ENCODE measurements around the gene CDC40. TPM values are rescaled to one million over a fixed set of nuclear protein-coding genes. Genes with fewer than 3 reads are reported as not detected.
"Not testable (repeated sequence)": the region's sequence is repeated elsewhere in the genome, so short reads cannot be mapped to it uniquely, and the experiment has no call there.

The CDC40 gene
- polyA plus RNA-seq, 1 of the 3 experiments (the other 2 are of a cell fraction) = 7.4 TPM

GRCh38 chr6:110271732-110272022, 91.5 kb downstream of the CDC40 start:
- H2AFZ ChIP-seq (ENCODE audit: low read depth) = no peak overlapping the region
- 44% methylated on average over 1 of the region's 1 CpG for WGBS (ENCODE audit: low lambda C conversion rate)
- no peak for DNase-seq
- no peak overlapping the region for H3K27ac ChIP-seq (ENCODE audit: low read depth in 2 of 2, low read length in 1 of 2)
- H4K20me1 ChIP-seq (ENCODE audit: insufficient read depth) = no peaks in the 10 kb centered on the region
- no peak overlapping the region for H3K9ac ChIP-seq
- H3K4me3 ChIP-seq (ENCODE audit: low read depth in 2 of 2, low read length in 1 of 2) = no peak overlapping the region
- ChIA-PET POLR2A (no interaction called here), CTCF (no interaction called here)
- TF ChIP-seq TAF1 (IDR thresholded peaks at IDR 0.05; ENCODE audit: borderline replicate concordance, low read depth, low read length) = no peak
- TF ChIP-seq SMC3 (IDR thresholded peaks at IDR 0.05; ENCODE audit: low read depth, low read length) = no peak
- TF ChIP-seq NRF1 (IDR thresholded peaks at IDR 0.05; ENCODE audit: low read depth, low read length) = no peak
- TF ChIP-seq EP300 (IDR thresholded peaks at IDR 0.05; ENCODE audit: borderline replicate concordance in 1 of 2, low read depth in 1 of 2, low read length in 1 of 2) = no peak
- no peak for TF ChIP-seq ZBTB33 (IDR thresholded peaks at IDR 0.05; ENCODE audit: borderline replicate concordance, low read depth)
- no peaks in the 10 kb centered on the region for H3K9me2 ChIP-seq
- no peaks in the 10 kb centered on the region for H3F3A ChIP-seq (replicated peaks; ENCODE audit: insufficient read depth)
- no peaks in the 10 kb centered on the region for H3K79me2 ChIP-seq (ENCODE audit: insufficient read depth)
- no peaks in the 10 kb centered on the region for H3K4me1 ChIP-seq (ENCODE audit: control insufficient read depth in 1 of 2, insufficient read depth in 2 of 2, low read depth in 1 of 2, low read length in 1 of 2)
- H3K27me3 ChIP-seq (ENCODE audit: insufficient read depth) = no peaks in the 10 kb centered on the region; the same call in 1 of the 2 replicates
- no peaks in the 10 kb centered on the region for H3K36me3 ChIP-seq (replicated peaks in 1 of 2; ENCODE audit: control insufficient read depth in 1 of 2, insufficient read depth in 2 of 2, low read length in 1 of 2)
- no peak overlapping the region for H3K4me2 ChIP-seq
- H3K9me3 ChIP-seq = no peaks in the 10 kb centered on the region

- CTCF ChIA-PET; H3K79me2 ChIP-seq (ENCODE audit: insufficient read depth); H4K20me1 ChIP-seq (ENCODE audit: insufficient read depth); H3K4me2 ChIP-seq; H3K27me3 ChIP-seq (ENCODE audit: insufficient read depth); DNase-seq; H3K36me3 ChIP-seq (replicated peaks in 1 of 2; ENCODE audit: control insufficient read depth in 1 of 2, insufficient read depth in 2 of 2, low read length in 1 of 2); H2AFZ ChIP-seq (ENCODE audit: low read depth); H3F3A ChIP-seq (replicated peaks; ENCODE audit: insufficient read depth); H3K27ac ChIP-seq (ENCODE audit: low read depth in 2 of 2, low read length in 1 of 2); H3K9ac ChIP-seq; H3K4me1 ChIP-seq (ENCODE audit: control insufficient read depth in 1 of 2, insufficient read depth in 2 of 2, low read depth in 1 of 2, low read length in 1 of 2); H3K4me3 ChIP-seq (ENCODE audit: low read depth in 2 of 2, low read length in 1 of 2); H3K9me3 ChIP-seq; H3K9me2 ChIP-seq; POLR2A ChIA-PET: not testable (repeated sequence)
These were observed 92.6 kb downstream of the CDC40 start for GRCh38 chr6:110272781-110273180.

GRCh38 chr6:110277100-110277665, 97.0 kb downstream of the CDC40 start:
- Histone ChIP-seq H3F3A (replicated peaks; ENCODE audit: insufficient read depth) (no peaks in the 10 kb centered on the region), H3K4me3 (ENCODE audit: low read depth in 2 of 2, low read length in 1 of 2) (no peak overlapping the region), H3K9me2 (no peaks in the 10 kb centered on the region), H3K27ac (ENCODE audit: low read depth in 2 of 2, low read length in 1 of 2) (no peak overlapping the region), H3K4me1 (ENCODE audit: control insufficient read depth in 1 of 2, insufficient read depth in 2 of 2, low read depth in 1 of 2, low read length in 1 of 2) (no peaks in the 10 kb centered on the region), H3K36me3 (replicated peaks in 1 of 2; ENCODE audit: control insufficient read depth in 1 of 2, insufficient read depth in 2 of 2, low read length in 1 of 2) (no peaks in the 10 kb centered on the region), H3K4me2 (no peak overlapping the region), H3K27me3 (ENCODE audit: insufficient read depth) (no peaks in the 10 kb centered on the region; the same call in 1 of the 2 replicates), H4K20me1 (ENCODE audit: insufficient read depth) (no peaks in the 10 kb centered on the region), H3K79me2 (ENCODE audit: insufficient read depth) (no peaks in the 10 kb centered on the region), H2AFZ (ENCODE audit: low read depth) (no peak overlapping the region), H3K9me3 (no peaks in the 10 kb centered on the region), H3K9ac (no peak overlapping the region)
- no peak for TF ChIP-seq NFIC (IDR thresholded peaks at IDR 0.05; ENCODE audit: borderline replicate concordance)
- TF ChIP-seq NRF1 (IDR thresholded peaks at IDR 0.05; ENCODE audit: low read depth, low read length) = no peak
- no peak for TF ChIP-seq MXI1 (IDR thresholded peaks at IDR 0.05; ENCODE audit: low read depth, low read length)
- TF ChIP-seq USF2 (IDR thresholded peaks at IDR 0.05; ENCODE audit: borderline replicate concordance, low read depth, low read length) = no peak
- TF ChIP-seq RFX5 (IDR thresholded peaks at IDR 0.05; ENCODE audit: low read length) = no peak
- no peak for TF ChIP-seq RXRA (IDR thresholded peaks at IDR 0.05; ENCODE audit: borderline replicate concordance, low read depth)
- TF ChIP-seq POLR2AphosphoS5 (IDR thresholded peaks at IDR 0.05; ENCODE audit: low read depth, low read length) = no peak
- TF ChIP-seq RCOR1 (IDR thresholded peaks at IDR 0.05; ENCODE audit: low read length) = no peak
- no peak for DNase-seq
- WGBS (ENCODE audit: low lambda C conversion rate) = 58% methylated on average over 7 of the region's 7 CpGs
- CTCF ChIA-PET = interaction anchor here (1.0 kb wide), 1 partner anchor 23 kb away, joined by 3 read pairs; no protein-coding TSS in a partner anchor
- POLR2A ChIA-PET = no interaction called here

All from SK-N-SH (cell line).